PC-3 (cell line): ENCODE data around the gene COX11. TPM values are rescaled to one million over a fixed set of nuclear protein-coding genes. Genes with fewer than 3 reads are reported as not detected.

ENCODE experiments used
- ATAC-seq: fragments of 200-7000 bp; cut with Tn5 transposase; 2 replicates; pipeline ENCODE4 v1.9.1; 2020; ENCODE audit warnings: mild to moderate bottlenecking, moderate library complexity
- BruUV-seq: library from RNA; stranded (reverse); fragments of 400-500 nt; replicated peaks from 2 replicates; lab custom pipeline; 2021; lab: Mats Ljungman, UMichigan
- CTCF ChIA-PET: fragments of 300-600 bp; sonication (Branson Sonifier 250); formaldehyde crosslinking; loops from one replicate; lab custom pipeline; 2022; ENCODE audit warnings: antibody characterized with exemption; lab: Charles Lee
- POLR2A ChIA-PET: fragments of 300-600 bp; sonication (Branson Sonifier 250); formaldehyde crosslinking; loops from one replicate; lab custom pipeline; 2022; ENCODE audit warnings: antibody characterized with exemption; ENCODE audit not compliant: unreplicated experiment; lab: Charles Lee
- DNase-seq: peaks from one replicate; pipeline ENCODE4 v3.0.0-alpha.2; 2015
- H2AFZ ChIP-seq: fragments of 300-600 bp; sonication (generic); 2 replicates; pipeline ENCODE4 v1.6.0; 2016; ENCODE audit warnings: antibody characterized with exemption, low read length
- H3F3A ChIP-seq: fragments of 300-600 bp; sonication (generic); one replicate; pipeline ENCODE4 v1.6.0; 2017; ENCODE audit warnings: antibody characterized with exemption, low read length, control low read depth, mild to moderate bottlenecking; ENCODE audit not compliant: unreplicated experiment
- H3K27ac ChIP-seq: fragments of 300-600 bp; sonication (generic); 2 replicates; pipeline ENCODE4 v1.5.1; 2016; ENCODE audit warnings: mild to moderate bottlenecking, low read length
- H3K27me3 ChIP-seq: fragments of 300-600 bp; sonication (generic); 2 replicates; pipeline ENCODE4 v1.6.1; 2016; ENCODE audit warnings: low read length, mixed read lengths
- H3K36me3 ChIP-seq: fragments of 300-600 bp; sonication (generic); 2 replicates; pipeline ENCODE4 v1.6.1; 2016; ENCODE audit warnings: low read depth, mixed run types, low read length, mixed read lengths
- H3K4me1 ChIP-seq: fragments of 300-600 bp; sonication (generic); 2 replicates; pipeline ENCODE4 v1.5.1; 2016; ENCODE audit warnings: low read length; ENCODE audit not compliant: insufficient read depth
- H3K4me2 ChIP-seq: fragments of 300-600 bp; sonication (generic); 2 replicates; pipeline ENCODE4 v1.6.0; 2016; ENCODE audit warnings: low read length
- H3K4me3 ChIP-seq: fragments of 300-600 bp; sonication (generic); 2 replicates; pipeline ENCODE4 v1.5.1; 2016; ENCODE audit warnings: mild to moderate bottlenecking, low read length, mixed read lengths
- H3K79me2 ChIP-seq: fragments of 300-600 bp; sonication (generic); 2 replicates; pipeline ENCODE4 v1.6.1; 2017; ENCODE audit warnings: low read length, mixed read lengths
- H3K9ac ChIP-seq: fragments of 300-600 bp; sonication (generic); 2 replicates; pipeline ENCODE4 v1.6.0; 2016; ENCODE audit warnings: mild to moderate bottlenecking, low read length
- H3K9me2 ChIP-seq: fragments of 300-600 bp; sonication (generic); replicated peaks from 2 replicates; pipeline ENCODE4 v1.6.1; 2016; ENCODE audit warnings: mixed run types, low read length, mixed read lengths
- H3K9me3 ChIP-seq: fragments of 300-600 bp; sonication (generic); 2 replicates; pipeline ENCODE4 v1.6.1; 2016; ENCODE audit warnings: low read length, mixed read lengths
- H4K20me1 ChIP-seq: fragments of 300-600 bp; sonication (generic); 2 replicates; pipeline ENCODE4 v1.6.1; 2016; ENCODE audit warnings: low read length, mixed read lengths
- CTCF ChIP-seq: fragments of 300-600 bp; sonication (generic); conservative IDR thresholded peaks from 2 replicates; pipeline ENCODE4 v1.5.1; 2017; ENCODE audit warnings: antibody characterized with exemption, low read depth, mild to moderate bottlenecking, low read length
- EZH2 ChIP-seq: fragments of 300-600 bp; sonication (generic); IDR thresholded peaks from one replicate; pipeline ENCODE4 v1.6.1; 2017; ENCODE audit warnings: antibody characterized with exemption, mild to moderate bottlenecking, low read length; ENCODE audit not compliant: unreplicated experiment
- EZH2phosphoT487 ChIP-seq: fragments of 300-600 bp; sonication (generic); IDR thresholded peaks from 2 replicates; pipeline ENCODE4 v1.6.1; 2018; ENCODE audit warnings: mild to moderate bottlenecking, antibody characterized with exemption, low read length, borderline replicate concordance
- intact Hi-C: fragments of 100-400 bp; cut with micrococcal nuclease; formaldehyde crosslinking; loops from 2 replicates; pipeline ENCODE4 v1.9.0; 2023
- total RNA-seq: library from RNA; depleted of rRNA; stranded (reverse); fragments of >200 nt; gene quantifications from 2 replicates; pipeline ENCODE4 v1.2.3, GENCODE V29; 2014

COX11 gene
- total RNA-seq, 1 experiment from 2014 or later: 270 TPM

- H3K9me2 ChIP-seq: no peaks in the 10 kb centered on the region
- no peaks in the 10 kb centered on the region for H3K79me2 ChIP-seq
- BruUV-seq: no TSS peak
- H3K9ac ChIP-seq: no peak overlapping the region
- ChIA-PET POLR2A (no interaction called here), CTCF (no interaction called here)
- TF ChIP-seq EZH2phosphoT487: no peak
- no peak for TF ChIP-seq EZH2
- no peak overlapping the region for H3K4me3 ChIP-seq
- no peak overlapping the region for H2AFZ ChIP-seq
- intact Hi-C loops: no loop called here
- no peak overlapping the region for H3K27ac ChIP-seq
- no peaks in the 10 kb centered on the region for H3F3A ChIP-seq
- no peak overlapping the region for H3K4me2 ChIP-seq
- no peaks in the 10 kb centered on the region for H3K27me3 ChIP-seq
- DNase-seq: no peak
- H4K20me1 ChIP-seq: no peaks in the 10 kb centered on the region
- no peaks in the 10 kb centered on the region for H3K4me1 ChIP-seq
- H3K9me3 ChIP-seq: peaks cover 5% of the 10 kb centered on the region; the same call in 1 of the 2 replicates
- peaks cover 4% of the 10 kb centered on the region for H3K36me3 ChIP-seq
- ATAC-seq: no peak
These were observed 17.0 kb upstream of the COX11 start for GRCh38 chr17:54985476-54985875.

- ChIA-PET POLR2A (no interaction called here), CTCF (no interaction called here)
- Histone ChIP-seq H4K20me1 (no peaks in the 10 kb centered on the region), H3F3A (no peaks in the 10 kb centered on the region), H3K4me3 (no peak overlapping the region), H3K27ac (no peak overlapping the region), H3K9ac (no peak overlapping the region), H3K4me1 (no peaks in the 10 kb centered on the region), H3K36me3 (peaks cover 8% of the 10 kb centered on the region), H3K27me3 (no peaks in the 10 kb centered on the region), H2AFZ (no peak overlapping the region), H3K79me2 (no peaks in the 10 kb centered on the region), H3K9me3 (peaks cover 8% of the 10 kb centered on the region; the same call in 1 of the 2 replicates), H3K9me2 (no peaks in the 10 kb centered on the region), H3K4me2 (no peak overlapping the region)
- intact Hi-C loops: no loop called here
- DNase-seq (no peak), ATAC-seq (no peak)
- TF ChIP-seq EZH2 (no peak), CTCF (no peak), EZH2phosphoT487 (no peak)
- no TSS peak for BruUV-seq
These were observed 14.8 kb upstream of the COX11 start for GRCh38 chr17:54983260-54983659.

GRCh38 chr17:54982399-54982798, 13.9 kb upstream of the COX11 start:
- ATAC-seq (no peak), DNase-seq (no peak)
- Histone ChIP-seq H3K36me3 (peaks cover 8% of the 10 kb centered on the region), H3K4me2 (no peak overlapping the region), H3K27me3 (no peaks in the 10 kb centered on the region), H3K4me3 (no peak overlapping the region), H3F3A (no peaks in the 10 kb centered on the region), H3K9ac (no peak overlapping the region), H3K4me1 (no peaks in the 10 kb centered on the region), H3K9me3 (peaks cover 8% of the 10 kb centered on the region; the same call in 1 of the 2 replicates), H3K79me2 (no peaks in the 10 kb centered on the region), H2AFZ (no peak overlapping the region), H3K9me2 (no peaks in the 10 kb centered on the region), H3K27ac (no peak overlapping the region), H4K20me1 (no peaks in the 10 kb centered on the region)
- ChIA-PET CTCF (no interaction called here), POLR2A (no interaction called here)
- intact Hi-C loops: no loop called here
- TF ChIP-seq CTCF (no peak), EZH2 (no peak), EZH2phosphoT487 (no peak)
- no TSS peak for BruUV-seq
